HepG2 (cell line): Measurements from ENCODE around the gene PRKACA. TPM values are rescaled to one million over a fixed set of nuclear protein-coding genes. Genes with fewer than 3 reads are reported as not detected.
A peak's percentile ranks its signal among the peaks of the same experiment; 100 is the strongest.

Experiments
- ARNTL ChIP-seq: sonication (generic); formaldehyde crosslinking; IDR thresholded peaks from 2 replicates; pipeline ENCODE4 v1.4.0; 2020; ENCODE audit warnings: mild to moderate bottlenecking, missing genetic modification reagents
- ATAD3A ChIP-seq: sonication (generic); formaldehyde crosslinking; IDR thresholded peaks from 2 replicates; pipeline ENCODE4 v1.4.0; 2020; ENCODE audit warnings: missing genetic modification reagents
- EEA1 ChIP-seq: sonication (generic); formaldehyde crosslinking; IDR thresholded peaks from 2 replicates; pipeline ENCODE4 v1.5.1; 2020; ENCODE audit warnings: mild to moderate bottlenecking, missing genetic modification reagents, borderline replicate concordance
- HDAC1 ChIP-seq: sonication (generic); formaldehyde crosslinking; IDR thresholded peaks from 2 replicates; pipeline ENCODE4 v1.5.1; 2020; ENCODE audit warnings: mild to moderate bottlenecking, missing genetic modification reagents
- IRF2 ChIP-seq: IDR thresholded peaks from 2 replicates; pipeline ENCODE4 v1.6.1; 2018; ENCODE audit warnings: missing genetic modification reagents, missing compliant biosample characterization
- KDM2A ChIP-seq: sonication (generic); formaldehyde crosslinking; IDR thresholded peaks from 2 replicates; pipeline ENCODE4 v1.4.0; 2020; ENCODE audit warnings: low read depth, missing genetic modification reagents, borderline replicate concordance
- SAP130 ChIP-seq: IDR thresholded peaks from 2 replicates; pipeline ENCODE4 v1.6.1; 2016; ENCODE audit warnings: low read depth
- SMARCC2 ChIP-seq: fragments of 450-650 bp; IDR thresholded peaks from 2 replicates; pipeline ENCODE4 v1.6.1; 2017; ENCODE audit warnings: antibody characterized with exemption, mild to moderate bottlenecking
- SOX13 ChIP-seq, 3 experiments: fragments of 450-650 bp in 1 of 3; sonication (generic) in 1 of 3; formaldehyde crosslinking in 1 of 3; IDR thresholded peaks in 2 of 3; conservative IDR thresholded peaks in 1 of 3; 2 replicates each; pipeline versions ENCODE4 v1.5.0 to v1.6.1; 2016 to 2020; ENCODE audit warnings: antibody characterized with exemption in 1 of 3, mild to moderate bottlenecking in 1 of 3, missing compliant biosample characterization in 1 of 3, missing genetic modification reagents in 1 of 3, moderate library complexity in 1 of 3
- YEATS4 ChIP-seq: sonication (generic); formaldehyde crosslinking; IDR thresholded peaks from 2 replicates; pipeline ENCODE4 v1.4.0; 2020; ENCODE audit warnings: missing genetic modification reagents, borderline replicate concordance
- ZNF235 ChIP-seq: sonication (generic); formaldehyde crosslinking; IDR thresholded peaks from 2 replicates; pipeline ENCODE4 v1.8.1; 2023; ENCODE audit warnings: mild to moderate bottlenecking, missing genetic modification reagents, borderline replicate concordance
- ZNF431 ChIP-seq: sonication (generic); formaldehyde crosslinking; IDR thresholded peaks from 2 replicates; pipeline ENCODE4 v1.9.0; 2022; ENCODE audit warnings: missing genetic modification reagents, low read depth, mild to moderate bottlenecking, borderline replicate concordance
- ZNF563 ChIP-seq: sonication (generic); formaldehyde crosslinking; IDR thresholded peaks from 2 replicates; pipeline ENCODE4 v1.8.0; 2022; ENCODE audit warnings: mild to moderate bottlenecking, moderate library complexity, missing genetic modification reagents
- ZNF703 ChIP-seq: sonication (generic); formaldehyde crosslinking; IDR thresholded peaks from 2 replicates; pipeline ENCODE4 v1.5.1; 2020; ENCODE audit warnings: missing genetic modification reagents, mild to moderate bottlenecking, moderate library complexity, borderline replicate concordance
- polyA plus RNA-seq, 8 experiments: library from polyadenylated mRNA; depleted of rRNA in 3 of 8; stranded (reverse) in 7 of 8; unstranded in 1 of 8; fragments of >200 nt; fragmentation: Illumina TruSeq in 4 of 8; extraction: Trizol in 4 of 8; gene quantifications; 2 replicates each; pipeline versions ENCODE4 v1.2.1 to v1.2.3, GENCODE V29; 2011 to 2016; ENCODE audit warnings: low read depth in 4 of 8, missing spikeins in 1 of 8, mixed read lengths in 1 of 8; ENCODE audit not compliant: insufficient read depth in 1 of 8
- total RNA-seq, 5 experiments: library from RNA; depleted of rRNA; stranded (reverse); fragments of >200 nt; fragmentation: Illumina TruSeq; extraction: Trizol; gene quantifications; 2 replicates each; pipeline ENCODE4 v1.2.3, GENCODE V29; 2016; ENCODE audit warnings: low read depth in 1 of 5
- TF ChIP-seq, protein P1 (sequence below): sonication (generic); formaldehyde crosslinking; IDR thresholded peaks from 2 replicates; pipeline ENCODE4 v1.4.0; 2020; ENCODE audit warnings: mild to moderate bottlenecking, missing genetic modification reagents
- TF ChIP-seq, protein P2 (sequence below): sonication (generic); formaldehyde crosslinking; IDR thresholded peaks from 2 replicates; pipeline ENCODE4 v1.8.0; 2022; ENCODE audit warnings: mild to moderate bottlenecking, missing genetic modification reagents; ENCODE audit not compliant: insufficient replicate concordance
- TF ChIP-seq, protein P3 (sequence below): sonication (generic); formaldehyde crosslinking; conservative IDR thresholded peaks from 2 replicates; pipeline ENCODE4 v1.8.0; 2022; ENCODE audit warnings: mild to moderate bottlenecking, moderate library complexity, missing genetic modification reagents
- TF ChIP-seq, protein P4 (sequence below): sonication (generic); formaldehyde crosslinking; IDR thresholded peaks from 2 replicates; pipeline ENCODE4 v1.4.0; 2020; ENCODE audit warnings: low read depth, missing genetic modification reagents

Gene PRKACA
- total and polyA plus RNA-seq, 2 of the 13 experiments (the other 11 are each of a cell fraction or from before 2014, with no cell fraction given): 11.0 to 18.2 TPM

DNA sequence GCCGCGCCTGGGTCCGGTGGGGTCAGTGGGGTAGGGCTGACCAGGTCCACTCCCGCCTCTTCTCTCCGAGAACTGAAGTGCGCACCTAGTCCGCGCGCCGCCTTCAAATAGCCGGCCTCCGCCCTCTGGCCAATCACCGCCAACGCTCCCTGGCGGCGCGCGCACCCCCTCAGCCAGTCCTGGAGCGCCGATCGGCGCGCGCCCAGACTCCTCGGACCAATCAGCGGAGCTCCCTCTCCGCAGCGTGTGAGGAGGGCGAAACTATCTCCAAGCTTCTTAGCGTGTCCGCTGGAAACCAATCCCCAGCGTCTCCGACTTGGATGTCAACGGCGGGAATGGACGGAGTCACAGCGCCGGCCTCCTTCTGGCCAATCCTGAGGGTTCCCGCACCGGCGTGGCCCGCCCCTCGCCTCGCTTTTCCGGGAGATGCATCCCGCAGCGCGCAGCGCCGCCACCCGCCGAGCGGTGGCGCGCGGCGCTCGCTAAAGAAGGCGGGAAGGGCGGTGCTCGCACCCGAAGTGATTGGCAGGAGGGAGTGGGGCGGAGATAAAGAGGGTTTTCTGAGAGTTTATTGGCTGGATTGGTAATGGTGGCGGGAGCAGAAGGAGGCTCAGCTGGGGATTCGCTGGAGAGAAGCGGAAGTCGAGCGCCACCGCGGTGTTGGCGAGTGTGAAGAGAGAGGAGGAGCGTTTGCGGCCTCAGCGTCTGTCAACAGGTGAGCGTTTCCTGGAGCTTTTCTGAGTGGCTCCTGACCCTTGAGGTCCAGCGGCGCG, 19.1 kb upstream of the PRKACA start, which contains the start of gene ASF1B (continued):
- peak; percentile 93 for TF ChIP-seq HDAC1 (CRISPR knock-in tag)
- TF ChIP-seq ZNF431: no peak; the same call in 1 of the 2 replicates
- TF ChIP-seq EEA1 (CRISPR knock-in tag): peak; percentile 37; the same call in 1 of the 2 replicates
- no peak for TF ChIP-seq SOX13 (IDR thresholded peaks at IDR 0.05)
- TF ChIP-seq SOX13 (CRISPR knock-in tag; conservative IDR thresholded peaks at IDR 0.05 in 1 of 2, IDR thresholded peaks at IDR 0.05 in 1 of 2): peak in 1 of 2 experiments; percentile 4; a peak in 2 of 4 replicates
- TF ChIP-seq SMARCC2: no peak
- peak; percentile 37; the same call in 1 of the 2 replicates for TF ChIP-seq IRF2 (CRISPR knock-in tag)
- peak; percentile 99 for TF ChIP-seq SAP130 (CRISPR knock-in tag)
- TF ChIP-seq ATAD3A (CRISPR knock-in tag): no peak
- TF ChIP-seq, protein P1, sequence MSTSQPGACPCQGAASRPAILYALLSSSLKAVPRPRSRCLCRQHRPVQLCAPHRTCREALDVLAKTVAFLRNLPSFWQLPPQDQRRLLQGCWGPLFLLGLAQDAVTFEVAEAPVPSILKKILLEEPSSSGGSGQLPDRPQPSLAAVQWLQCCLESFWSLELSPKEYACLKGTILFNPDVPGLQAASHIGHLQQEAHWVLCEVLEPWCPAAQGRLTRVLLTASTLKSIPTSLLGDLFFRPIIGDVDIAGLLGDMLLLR (CRISPR knock-in tag): peak; percentile 22; the same call in 1 of the 2 replicates
- TF ChIP-seq, protein P2, sequence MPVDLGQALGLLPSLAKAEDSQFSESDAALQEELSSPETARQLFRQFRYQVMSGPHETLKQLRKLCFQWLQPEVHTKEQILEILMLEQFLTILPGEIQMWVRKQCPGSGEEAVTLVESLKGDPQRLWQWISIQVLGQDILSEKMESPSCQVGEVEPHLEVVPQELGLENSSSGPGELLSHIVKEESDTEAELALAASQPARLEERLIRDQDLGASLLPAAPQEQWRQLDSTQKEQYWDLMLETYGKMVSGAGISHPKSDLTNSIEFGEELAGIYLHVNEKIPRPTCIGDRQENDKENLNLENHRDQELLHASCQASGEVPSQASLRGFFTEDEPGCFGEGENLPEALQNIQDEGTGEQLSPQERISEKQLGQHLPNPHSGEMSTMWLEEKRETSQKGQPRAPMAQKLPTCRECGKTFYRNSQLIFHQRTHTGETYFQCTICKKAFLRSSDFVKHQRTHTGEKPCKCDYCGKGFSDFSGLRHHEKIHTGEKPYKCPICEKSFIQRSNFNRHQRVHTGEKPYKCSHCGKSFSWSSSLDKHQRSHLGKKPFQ (CRISPR knock-in tag): peak; percentile 44
- TF ChIP-seq, protein P3, sequence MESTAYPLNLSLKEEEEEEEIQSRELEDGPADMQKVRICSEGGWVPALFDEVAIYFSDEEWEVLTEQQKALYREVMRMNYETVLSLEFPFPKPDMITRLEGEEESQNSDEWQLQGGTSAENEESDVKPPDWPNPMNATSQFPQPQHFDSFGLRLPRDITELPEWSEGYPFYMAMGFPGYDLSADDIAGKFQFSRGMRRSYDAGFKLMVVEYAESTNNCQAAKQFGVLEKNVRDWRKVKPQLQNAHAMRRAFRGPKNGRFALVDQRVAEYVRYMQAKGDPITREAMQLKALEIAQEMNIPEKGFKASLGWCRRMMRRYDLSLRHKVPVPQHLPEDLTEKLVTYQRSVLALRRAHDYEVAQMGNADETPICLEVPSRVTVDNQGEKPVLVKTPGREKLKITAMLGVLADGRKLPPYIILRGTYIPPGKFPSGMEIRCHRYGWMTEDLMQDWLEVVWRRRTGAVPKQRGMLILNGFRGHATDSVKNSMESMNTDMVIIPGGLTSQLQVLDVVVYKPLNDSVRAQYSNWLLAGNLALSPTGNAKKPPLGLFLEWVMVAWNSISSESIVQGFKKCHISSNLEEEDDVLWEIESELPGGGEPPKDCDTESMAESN (CRISPR knock-in tag): peak; percentile 74
- 0 out of 2 replicates have a peak, but pooled peaks have one; percentile 26 for TF ChIP-seq ZNF703
- 0 out of 2 replicates have a peak, but pooled peaks have one; percentile 12 for TF ChIP-seq ZNF563 (CRISPR knock-in tag)
- TF ChIP-seq KDM2A (CRISPR knock-in tag): peak; percentile 46
- TF ChIP-seq ZNF235 (CRISPR knock-in tag): peak; percentile 88; the same call in 1 of the 2 replicates
- 0 out of 2 replicates have a peak, but pooled peaks have one; percentile 50 for TF ChIP-seq YEATS4
- TF ChIP-seq, protein P4, sequence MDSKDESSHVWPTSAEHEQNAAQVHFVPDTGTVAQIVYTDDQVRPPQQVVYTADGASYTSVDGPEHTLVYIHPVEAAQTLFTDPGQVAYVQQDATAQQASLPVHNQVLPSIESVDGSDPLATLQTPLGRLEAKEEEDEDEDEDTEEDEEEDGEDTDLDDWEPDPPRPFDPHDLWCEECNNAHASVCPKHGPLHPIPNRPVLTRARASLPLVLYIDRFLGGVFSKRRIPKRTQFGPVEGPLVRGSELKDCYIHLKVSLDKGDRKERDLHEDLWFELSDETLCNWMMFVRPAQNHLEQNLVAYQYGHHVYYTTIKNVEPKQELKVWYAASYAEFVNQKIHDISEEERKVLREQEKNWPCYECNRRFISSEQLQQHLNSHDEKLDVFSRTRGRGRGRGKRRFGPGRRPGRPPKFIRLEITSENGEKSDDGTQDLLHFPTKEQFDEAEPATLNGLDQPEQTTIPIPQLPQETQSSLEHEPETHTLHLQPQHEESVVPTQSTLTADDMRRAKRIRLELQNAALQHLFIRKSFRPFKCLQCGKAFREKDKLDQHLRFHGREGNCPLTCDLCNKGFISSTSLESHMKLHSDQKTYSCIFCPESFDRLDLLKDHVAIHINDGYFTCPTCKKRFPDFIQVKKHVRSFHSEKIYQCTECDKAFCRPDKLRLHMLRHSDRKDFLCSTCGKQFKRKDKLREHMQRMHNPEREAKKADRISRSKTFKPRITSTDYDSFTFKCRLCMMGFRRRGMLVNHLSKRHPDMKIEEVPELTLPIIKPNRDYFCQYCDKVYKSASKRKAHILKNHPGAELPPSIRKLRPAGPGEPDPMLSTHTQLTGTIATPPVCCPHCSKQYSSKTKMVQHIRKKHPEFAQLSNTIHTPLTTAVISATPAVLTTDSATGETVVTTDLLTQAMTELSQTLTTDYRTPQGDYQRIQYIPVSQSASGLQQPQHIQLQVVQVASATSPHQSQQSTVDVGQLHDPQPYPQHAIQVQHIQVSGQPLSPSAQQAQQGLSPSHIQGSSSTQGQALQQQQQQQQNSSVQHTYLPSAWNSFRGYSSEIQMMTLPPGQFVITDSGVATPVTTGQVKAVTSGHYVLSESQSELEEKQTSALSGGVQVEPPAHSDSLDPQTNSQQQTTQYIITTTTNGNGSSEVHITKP (CRISPR knock-in tag): peak; percentile 31; the same call in 1 of the 2 replicates
- peak; percentile 37; the same call in 1 of the 2 replicates for TF ChIP-seq ARNTL (CRISPR knock-in tag)
